COLO668 (cell line): ENCODE measurements around the gene MAP2.

Experiments
- DNase-seq: peaks from one replicate; lab custom pipeline; 2025; ENCODE audit not compliant: unreplicated experiment; lab: John Stamatoyannopoulos, UW

Gene MAP2

GRCh38 chr2:209526561-209526960 is 102.7 kb downstream of the MAP2 start:
- no peak for DNase-seq

- no peak for DNase-seq
These were observed 105.7 kb downstream of the MAP2 start for GRCh38 chr2:209529579-209529978.

GRCh38 chr2:209532321-209532720 is 108.5 kb downstream of the MAP2 start:
- DNase-seq, result no peak

GRCh38 chr2:209533391-209533790 is 109.5 kb downstream of the MAP2 start:
- no peak for DNase-seq

GRCh38 chr2:209534228-209534627 is 110.4 kb downstream of the MAP2 start:
- DNase-seq, result no peak

- DNase-seq, result no peak
These were observed 112.5 kb downstream of the MAP2 start for GRCh38 chr2:209536363-209536762.

- no peak for DNase-seq
These were observed 123.9 kb downstream of the MAP2 start for GRCh38 chr2:209547726-209548125.

- DNase-seq, result no peak
These were observed 125.7 kb downstream of the MAP2 start for GRCh38 chr2:209549589-209549988.

- DNase-seq, result no peak
These were observed 130.1 kb downstream of the MAP2 start for GRCh38 chr2:209553913-209554312.

GRCh38 chr2:209556354-209556961 is 132.6 kb downstream of the MAP2 start:
- DNase-seq, result peak; percentile 5

GRCh38 chr2:209560911-209561310 is 137.1 kb downstream of the MAP2 start:
- DNase-seq, result no peak

- no peak for DNase-seq
These were observed 139.6 kb downstream of the MAP2 start for GRCh38 chr2:209563453-209563852.

GRCh38 chr2:209564816-209565215 is 141.0 kb downstream of the MAP2 start:
- no peak for DNase-seq

- no peak for DNase-seq
These were observed 142.2 kb downstream of the MAP2 start for GRCh38 chr2:209565896-209566582.

- no peak for DNase-seq
These were observed 146.3 kb downstream of the MAP2 start for GRCh38 chr2:209570194-209570593.

GRCh38 chr2:209574515-209574914 is 150.7 kb downstream of the MAP2 start:
- no peak for DNase-seq

- no peak for DNase-seq
These were observed 153.8 kb downstream of the MAP2 start for GRCh38 chr2:209577376-209578357.

GRCh38 chr2:209578394-209579001 is 154.7 kb downstream of the MAP2 start:
- no peak for DNase-seq

GRCh38 chr2:209579230-209579749 is 155.4 kb downstream of the MAP2 start:
- no peak for DNase-seq

- no peak for DNase-seq
These were observed 157.2 kb downstream of the MAP2 start for GRCh38 chr2:209581040-209581439.

- DNase-seq, result no peak
These were observed 158.4 kb downstream of the MAP2 start for GRCh38 chr2:209582281-209582680.
